ENCODE data around the gene MRPL44.

Gene MRPL44

GRCh38 chr2:223916181-223916920 is 40.9 kb upstream of the MRPL44 start:
- no peaks in the 10 kb centered on the region for H3K4me1 ChIP-seq (ENCODE audit: control insufficient read depth, low read depth, low read length)
- no peak overlapping the region for H2BK5ac ChIP-seq (ENCODE audit: low read length)
- H3K36me3 ChIP-seq (ENCODE audit: control insufficient read depth, insufficient read depth, low read length) = no peaks in the 10 kb centered on the region
- no peak overlapping the region for H3K4ac ChIP-seq (ENCODE audit: low read depth, low read length)
- H3K27me3 ChIP-seq (ENCODE audit: insufficient read depth, low read length, poor library complexity) = no peaks in the 10 kb centered on the region
- H3K18ac ChIP-seq (ENCODE audit: low read length) = no peak overlapping the region
- no CpG with 5 or more reads among the region's 8 CpGs for WGBS (ENCODE audit: extremely low coverage, insufficient coverage, low lambda C conversion rate)
- H3K27ac ChIP-seq (ENCODE audit: low read depth, low read length) = no peak overlapping the region
- no peak overlapping the region for H3K56ac ChIP-seq (ENCODE audit: low read length)
- H3K4me3 ChIP-seq (ENCODE audit: low read length) = no peak overlapping the region
- no peak overlapping the region for H3K4me2 ChIP-seq (ENCODE audit: low read length)
- H3K23ac ChIP-seq (ENCODE audit: low read length) = no peak overlapping the region
- H2AK5ac ChIP-seq (ENCODE audit: low read length) = no peak overlapping the region
- no peak overlapping the region for H2BK120ac ChIP-seq (ENCODE audit: low read depth, low read length)
- no peak overlapping the region for H4K8ac ChIP-seq (ENCODE audit: low read depth, low read length)
- peaks cover 12% of the 10 kb centered on the region for H3K79me1 ChIP-seq (ENCODE audit: low read length)
- H3K79me2 ChIP-seq (ENCODE audit: control insufficient read depth, insufficient read depth, low read length) = peaks cover 18% of the 10 kb centered on the region
- no peak overlapping the region for H3K9ac ChIP-seq (ENCODE audit: low read length)
- DNase-seq = no peak
- H4K5ac ChIP-seq (ENCODE audit: low read length) = no peak overlapping the region
- H2BK15ac ChIP-seq (replicated peaks; ENCODE audit: low read depth) = no peak overlapping the region

- Histone ChIP-seq H3K23ac (ENCODE audit: low read length) (no peak overlapping the region), H3K18ac (ENCODE audit: low read length) (no peak overlapping the region), H2BK15ac (replicated peaks; ENCODE audit: low read depth) (no peak overlapping the region), H4K5ac (ENCODE audit: low read length) (no peak overlapping the region), H3K36me3 (ENCODE audit: control insufficient read depth, insufficient read depth, low read length) (no peaks in the 10 kb centered on the region), H3K9ac (ENCODE audit: low read length) (no peak overlapping the region), H3K4ac (ENCODE audit: low read depth, low read length) (no peak overlapping the region), H3K4me1 (ENCODE audit: control insufficient read depth, low read depth, low read length) (no peaks in the 10 kb centered on the region), H3K27ac (ENCODE audit: low read depth, low read length) (no peak overlapping the region), H3K4me2 (ENCODE audit: low read length) (no peak overlapping the region), H3K56ac (ENCODE audit: low read length) (no peak overlapping the region), H3K79me1 (ENCODE audit: low read length) (peaks cover 18% of the 10 kb centered on the region), H2AK5ac (ENCODE audit: low read length) (no peak overlapping the region), H4K8ac (ENCODE audit: low read depth, low read length) (no peak overlapping the region), H3K27me3 (ENCODE audit: insufficient read depth, low read length, poor library complexity) (no peaks in the 10 kb centered on the region), H2BK120ac (ENCODE audit: low read depth, low read length) (no peak overlapping the region), H3K4me3 (ENCODE audit: low read length) (no peak overlapping the region), H3K79me2 (ENCODE audit: control insufficient read depth, insufficient read depth, low read length) (peaks cover 24% of the 10 kb centered on the region), H2BK5ac (ENCODE audit: low read length) (no peak overlapping the region)
- DNase-seq = no peak
- no CpG with 5 or more reads among the region's 11 CpGs for WGBS (ENCODE audit: extremely low coverage, insufficient coverage, low lambda C conversion rate)
Observed at GRCh38 chr2:223918671-223919134, 38.6 kb upstream of the MRPL44 start.

- Histone ChIP-seq H2BK120ac (ENCODE audit: low read depth, low read length) (no peak overlapping the region), H3K23ac (ENCODE audit: low read length) (no peak overlapping the region), H3K4me2 (ENCODE audit: low read length) (no peak overlapping the region), H2BK15ac (replicated peaks; ENCODE audit: low read depth) (no peak overlapping the region), H2AK5ac (ENCODE audit: low read length) (no peak overlapping the region), H3K79me1 (ENCODE audit: low read length) (peaks cover 17% of the 10 kb centered on the region), H3K18ac (ENCODE audit: low read length) (no peak overlapping the region), H4K5ac (ENCODE audit: low read length) (no peak overlapping the region), H3K4me1 (ENCODE audit: control insufficient read depth, low read depth, low read length) (no peaks in the 10 kb centered on the region), H2BK5ac (ENCODE audit: low read length) (no peak overlapping the region), H3K4me3 (ENCODE audit: low read length) (no peak overlapping the region), H3K27ac (ENCODE audit: low read depth, low read length) (no peak overlapping the region), H3K56ac (ENCODE audit: low read length) (no peak overlapping the region), H3K9ac (ENCODE audit: low read length) (no peak overlapping the region), H3K36me3 (ENCODE audit: control insufficient read depth, insufficient read depth, low read length) (no peaks in the 10 kb centered on the region), H4K8ac (ENCODE audit: low read depth, low read length) (no peak overlapping the region), H3K27me3 (ENCODE audit: insufficient read depth, low read length, poor library complexity) (no peaks in the 10 kb centered on the region), H3K4ac (ENCODE audit: low read depth, low read length) (no peak overlapping the region), H3K79me2 (ENCODE audit: control insufficient read depth, insufficient read depth, low read length) (peaks cover 24% of the 10 kb centered on the region)
- no peak for DNase-seq
- no CpG with 5 or more reads among the region's 4 CpGs for WGBS (ENCODE audit: extremely low coverage, insufficient coverage, low lambda C conversion rate)
Observed at GRCh38 chr2:223920109-223920508, 37.2 kb upstream of the MRPL44 start.

- Histone ChIP-seq H3K18ac (ENCODE audit: low read length) (no peak overlapping the region), H2BK120ac (ENCODE audit: low read depth, low read length) (no peak overlapping the region), H3K79me1 (ENCODE audit: low read length) (peaks cover 19% of the 10 kb centered on the region), H4K8ac (ENCODE audit: low read depth, low read length) (no peak overlapping the region), H3K79me2 (ENCODE audit: control insufficient read depth, insufficient read depth, low read length) (peaks cover 24% of the 10 kb centered on the region), H3K9ac (ENCODE audit: low read length) (no peak overlapping the region), H3K23ac (ENCODE audit: low read length) (no peak overlapping the region), H3K4me1 (ENCODE audit: control insufficient read depth, low read depth, low read length) (no peaks in the 10 kb centered on the region), H3K4ac (ENCODE audit: low read depth, low read length) (no peak overlapping the region), H3K27ac (ENCODE audit: low read depth, low read length) (no peak overlapping the region), H4K5ac (ENCODE audit: low read length) (no peak overlapping the region), H3K27me3 (ENCODE audit: insufficient read depth, low read length, poor library complexity) (no peaks in the 10 kb centered on the region), H3K36me3 (ENCODE audit: control insufficient read depth, insufficient read depth, low read length) (no peaks in the 10 kb centered on the region), H2BK15ac (replicated peaks; ENCODE audit: low read depth) (no peak overlapping the region), H3K4me2 (ENCODE audit: low read length) (no peak overlapping the region), H3K4me3 (ENCODE audit: low read length) (no peak overlapping the region), H2AK5ac (ENCODE audit: low read length) (no peak overlapping the region), H3K56ac (ENCODE audit: low read length) (no peak overlapping the region), H2BK5ac (ENCODE audit: low read length) (no peak overlapping the region)
- no peak for DNase-seq
Observed at GRCh38 chr2:223921204-223921603, 36.1 kb upstream of the MRPL44 start.

- no peak overlapping the region for H2BK15ac ChIP-seq (replicated peaks; ENCODE audit: low read depth)
- WGBS (ENCODE audit: extremely low coverage, insufficient coverage, low lambda C conversion rate) = no CpG with 5 or more reads among the region's 3 CpGs
- no peak for DNase-seq
- no peak overlapping the region for H3K4me2 ChIP-seq (ENCODE audit: low read length)
- no peak overlapping the region for H3K27ac ChIP-seq (ENCODE audit: low read depth, low read length)
- no peaks in the 10 kb centered on the region for H3K27me3 ChIP-seq (ENCODE audit: insufficient read depth, low read length, poor library complexity)
- H2AK5ac ChIP-seq (ENCODE audit: low read length) = no peak overlapping the region
- H3K23ac ChIP-seq (ENCODE audit: low read length) = no peak overlapping the region
- H3K4me3 ChIP-seq (ENCODE audit: low read length) = no peak overlapping the region
- no peak overlapping the region for H2BK120ac ChIP-seq (ENCODE audit: low read depth, low read length)
- no peak overlapping the region for H4K5ac ChIP-seq (ENCODE audit: low read length)
- H3K56ac ChIP-seq (ENCODE audit: low read length) = no peak overlapping the region
- no peak overlapping the region for H4K8ac ChIP-seq (ENCODE audit: low read depth, low read length)
- H3K18ac ChIP-seq (ENCODE audit: low read length) = no peak overlapping the region
- H2BK5ac ChIP-seq (ENCODE audit: low read length) = no peak overlapping the region
- no peak overlapping the region for H3K4ac ChIP-seq (ENCODE audit: low read depth, low read length)
- no peaks in the 10 kb centered on the region for H3K36me3 ChIP-seq (ENCODE audit: control insufficient read depth, insufficient read depth, low read length)
- no peak overlapping the region for H3K9ac ChIP-seq (ENCODE audit: low read length)
- H3K79me1 ChIP-seq (ENCODE audit: low read length) = peaks cover 19% of the 10 kb centered on the region
- H3K4me1 ChIP-seq (ENCODE audit: control insufficient read depth, low read depth, low read length) = no peaks in the 10 kb centered on the region
- peaks cover 24% of the 10 kb centered on the region for H3K79me2 ChIP-seq (ENCODE audit: control insufficient read depth, insufficient read depth, low read length)
Observed at GRCh38 chr2:223922308-223922707, 35.0 kb upstream of the MRPL44 start.

GRCh38 chr2:223923976-223924375 is 33.3 kb upstream of the MRPL44 start:
- H3K9ac ChIP-seq (ENCODE audit: low read length) = no peak overlapping the region
- no peak for DNase-seq
- H3K18ac ChIP-seq (ENCODE audit: low read length) = no peak overlapping the region
- WGBS (ENCODE audit: extremely low coverage, insufficient coverage, low lambda C conversion rate) = no CpG with 5 or more reads among the region's 2 CpGs
- H2BK120ac ChIP-seq (ENCODE audit: low read depth, low read length) = no peak overlapping the region
- H3K36me3 ChIP-seq (ENCODE audit: control insufficient read depth, insufficient read depth, low read length) = no peaks in the 10 kb centered on the region
- H3K4ac ChIP-seq (ENCODE audit: low read depth, low read length) = no peak overlapping the region
- no peak overlapping the region for H2AK5ac ChIP-seq (ENCODE audit: low read length)
- H4K8ac ChIP-seq (ENCODE audit: low read depth, low read length) = no peak overlapping the region
- H3K27me3 ChIP-seq (ENCODE audit: insufficient read depth, low read length, poor library complexity) = no peaks in the 10 kb centered on the region
- no peak overlapping the region for H3K27ac ChIP-seq (ENCODE audit: low read depth, low read length)
- H3K56ac ChIP-seq (ENCODE audit: low read length) = no peak overlapping the region
- no peak overlapping the region for H2BK15ac ChIP-seq (replicated peaks; ENCODE audit: low read depth)
- no peak overlapping the region for H3K4me2 ChIP-seq (ENCODE audit: low read length)
- no peaks in the 10 kb centered on the region for H3K4me1 ChIP-seq (ENCODE audit: control insufficient read depth, low read depth, low read length)
- no peak overlapping the region for H2BK5ac ChIP-seq (ENCODE audit: low read length)
- H3K23ac ChIP-seq (ENCODE audit: low read length) = no peak overlapping the region
- H4K5ac ChIP-seq (ENCODE audit: low read length) = no peak overlapping the region
- peaks cover 19% of the 10 kb centered on the region for H3K79me1 ChIP-seq (ENCODE audit: low read length)
- no peak overlapping the region for H3K4me3 ChIP-seq (ENCODE audit: low read length)
- H3K79me2 ChIP-seq (ENCODE audit: control insufficient read depth, insufficient read depth, low read length) = peaks cover 28% of the 10 kb centered on the region
